Right hindlimb (tissue), 1 donor: Measurements from ENCODE around the gene SWT1.

ENCODE experiments used
- DNase-seq: peaks from one replicate; pipeline ENCODE4 v3.0.0-alpha.2; 2018

Gene SWT1

GRCh38 chr1:185322636-185323035 is 165.7 kb downstream of the SWT1 start:
- no peak for DNase-seq

DNA sequence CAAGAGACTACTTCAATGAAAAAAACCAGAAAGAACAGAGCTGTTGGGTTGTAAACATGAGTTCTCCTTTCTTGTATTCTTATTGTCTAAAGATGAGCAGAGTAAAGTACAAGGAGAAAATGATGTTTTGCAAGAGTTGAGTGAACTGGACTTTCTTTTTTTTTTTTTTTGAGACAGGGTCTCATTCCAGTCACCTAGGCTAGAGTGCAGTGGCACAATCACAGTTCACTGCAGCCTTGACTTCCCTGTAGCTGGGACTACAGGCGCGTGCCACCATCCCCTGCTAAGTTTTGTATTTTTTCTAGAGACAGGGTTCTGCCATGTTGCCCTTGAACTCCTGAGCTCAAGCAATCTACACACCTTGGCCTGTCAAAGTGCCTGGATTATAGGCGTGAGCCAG is 167.2 kb downstream of the SWT1 start:
- DNase-seq: no peak

DNA sequence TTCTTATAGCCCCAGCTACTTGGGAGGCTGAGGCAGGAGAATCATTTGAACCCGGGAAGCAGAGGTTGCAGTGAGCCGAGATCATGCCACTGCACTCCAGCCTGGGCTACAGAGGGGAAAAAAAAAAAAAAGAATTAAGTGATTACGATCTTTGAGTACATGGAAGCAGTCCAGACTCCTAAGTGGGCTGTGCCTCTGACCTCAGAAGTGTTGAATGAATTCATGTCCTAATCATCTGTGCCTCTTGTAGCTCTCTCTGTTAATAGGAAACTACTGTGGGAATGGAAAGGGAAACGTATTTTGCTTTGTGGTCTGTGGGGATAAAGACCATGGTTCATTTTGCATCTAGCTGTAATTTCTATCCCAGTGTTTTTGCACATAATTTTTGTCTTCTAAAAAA is 168.4 kb downstream of the SWT1 start:
- DNase-seq: no peak

- DNase-seq: no peak
Measured at GRCh38 chr1:185328255-185328654, 171.3 kb downstream of the SWT1 start.

GRCh38 chr1:185334182-185334581 is 177.2 kb downstream of the SWT1 start:
- no peak for DNase-seq

GRCh38 chr1:185337246-185337645 is 180.3 kb downstream of the SWT1 start:
- no peak for DNase-seq

DNA sequence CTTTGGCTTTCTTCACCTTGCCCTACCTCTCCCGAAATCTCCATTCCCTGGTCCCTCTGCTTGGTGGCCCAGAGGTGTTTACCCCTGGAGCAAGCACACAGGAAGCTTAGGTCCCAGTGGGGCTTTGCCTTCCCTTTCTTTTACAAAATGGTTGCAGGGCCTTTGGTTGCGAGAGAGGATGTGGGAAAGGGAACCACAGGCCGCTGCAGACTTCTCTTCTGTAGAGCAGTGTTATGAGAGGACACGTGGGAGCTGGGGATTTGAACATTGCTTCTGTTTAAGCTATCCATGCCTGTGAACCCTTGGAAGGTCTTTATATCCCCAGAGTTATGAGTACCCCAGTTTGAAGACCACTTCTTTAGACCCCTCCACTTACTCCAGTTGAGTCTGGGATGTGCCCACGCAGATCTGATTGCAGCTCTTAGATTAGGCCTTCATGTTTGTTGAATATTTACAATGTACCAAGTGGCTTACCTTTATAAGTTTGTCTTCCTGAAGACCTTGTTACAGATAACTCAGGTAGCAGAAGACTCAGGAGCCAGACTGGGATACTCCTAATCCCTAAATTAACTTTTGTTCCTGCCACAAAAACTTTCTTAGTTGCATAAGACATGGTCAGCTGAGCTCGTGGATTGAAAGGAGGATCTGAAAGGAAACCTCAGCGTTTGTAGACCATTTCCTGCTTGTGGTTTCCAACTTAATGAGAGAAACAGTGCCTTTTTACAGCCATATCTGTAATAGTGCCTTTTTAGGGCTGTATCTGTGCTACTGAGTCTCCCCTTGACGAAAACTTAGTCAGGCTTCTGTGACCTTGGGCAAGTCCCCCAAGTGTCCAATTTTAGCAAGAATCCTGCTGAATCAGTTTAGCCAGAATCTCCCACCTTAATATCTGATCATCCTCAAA is 182.0 kb downstream of the SWT1 start:
- no peak for DNase-seq

DNA sequence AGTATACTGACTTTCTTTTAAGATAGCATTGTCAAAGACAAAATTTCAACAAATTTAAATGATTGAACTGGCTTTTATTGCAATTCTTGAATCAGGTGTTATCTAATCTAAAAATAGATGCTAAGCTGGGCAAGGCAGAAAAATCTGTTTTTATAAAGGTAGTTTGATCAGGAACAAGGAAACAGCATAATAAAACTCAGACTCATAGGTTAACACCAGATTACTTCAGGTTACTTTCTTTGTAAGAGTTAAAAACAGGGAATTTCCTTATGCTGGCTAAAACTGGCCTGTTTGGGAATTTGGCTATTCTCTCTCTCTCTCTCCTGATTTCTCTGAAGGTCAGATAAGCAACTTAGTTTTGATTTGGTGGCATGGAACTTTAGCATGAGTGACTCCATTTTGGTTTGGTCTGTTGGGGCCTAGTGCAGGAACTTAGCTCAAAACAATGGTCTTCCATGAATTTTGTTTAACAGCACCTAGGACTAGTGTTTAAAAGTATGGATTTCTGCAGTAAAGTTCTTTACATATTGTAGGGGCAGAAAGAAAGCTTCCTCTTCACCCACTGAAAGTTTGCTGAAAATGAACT is 184.3 kb downstream of the SWT1 start:
- no peak for DNase-seq
